SU-DHL-6 (cell line): ENCODE measurements around the gene TOGARAM2.

Experiments used
- CTCF ChIP-seq: fragments of 200-600 bp; sonication (generic); IDR thresholded peaks from one replicate; pipeline ENCODE4 v1.5.1; 2017; ENCODE audit warnings: antibody characterized with exemption, mild to moderate bottlenecking, low read length, moderate library complexity; ENCODE audit not compliant: insufficient read depth, poor library complexity, severe bottlenecking
- EZH2phosphoT487 ChIP-seq: fragments of 200-600 bp; sonication (generic), shearing (Covaris generic); conservative IDR thresholded peaks from 2 replicates; pipeline ENCODE4 v1.6.1; 2018; ENCODE audit warnings: mild to moderate bottlenecking, antibody characterized with exemption, low read length, moderate library complexity, mixed read lengths

GRCh38 chr2:29016504-29016903, 35.4 kb downstream of the TOGARAM2 start:
- no peak for TF ChIP-seq CTCF
- TF ChIP-seq EZH2phosphoT487 = no peak
